CD4-positive, alpha-beta T cell treated with Interleukin-4 for 1 hour (primary cell): ENCODE results near the gene NOTCH1.
A peak's percentile ranks its signal among the peaks of the same experiment; 100 is the strongest.

Experiments used
- DNase-seq, 2 donors: peaks; one replicate each; pipeline ENCODE4 v3.0.0-alpha.2; 2020 to 2022

NOTCH1 gene

DNA sequence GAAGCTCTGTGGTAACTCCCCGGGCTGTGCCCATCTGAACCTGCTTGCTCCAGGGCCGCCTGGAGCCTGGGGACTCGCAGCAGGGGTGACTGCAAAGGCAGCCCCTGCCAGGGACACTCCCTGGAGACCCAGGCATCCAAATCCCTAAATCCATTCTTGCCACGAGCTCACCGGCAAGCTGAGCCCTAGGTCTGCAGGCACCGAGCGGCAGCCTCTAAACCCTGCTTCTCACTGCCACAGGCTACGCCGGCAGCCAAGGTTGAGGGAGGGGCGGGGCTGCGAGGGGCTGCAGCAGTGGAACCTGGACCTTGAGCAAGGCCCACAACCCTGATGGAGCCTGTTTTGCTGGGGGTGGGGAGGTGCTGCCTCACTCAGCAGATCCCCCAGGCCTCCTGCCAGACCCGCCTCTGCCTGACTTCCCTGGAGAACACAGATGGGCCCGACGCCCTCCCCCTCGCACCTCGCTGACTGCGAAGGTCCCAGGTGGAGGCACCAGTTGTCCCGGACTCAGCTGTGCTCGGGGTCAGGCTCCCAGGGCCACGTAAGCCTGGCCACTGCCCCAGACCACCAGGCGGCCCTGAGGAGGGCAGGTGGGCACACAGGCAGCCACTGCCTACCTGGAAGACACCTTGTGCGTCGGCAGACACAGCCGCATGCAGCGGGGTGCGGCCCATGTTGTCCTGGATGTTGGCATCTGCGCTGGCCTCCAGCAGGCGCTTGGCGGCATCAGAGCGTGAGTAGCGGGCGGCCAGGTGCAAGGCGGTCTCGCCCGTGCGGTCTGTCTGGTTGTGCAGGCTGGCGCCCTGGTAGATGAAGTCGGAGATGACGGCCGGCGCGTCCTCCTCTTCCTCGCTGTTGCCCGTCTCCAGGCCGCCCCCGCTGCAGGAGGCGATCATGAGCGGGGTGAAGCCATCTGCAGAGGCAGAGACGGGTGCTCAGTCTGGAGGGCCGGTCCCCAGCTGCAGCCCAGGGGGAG lies 45.6 kb downstream of the NOTCH1 start:
- no peak for DNase-seq

DNA sequence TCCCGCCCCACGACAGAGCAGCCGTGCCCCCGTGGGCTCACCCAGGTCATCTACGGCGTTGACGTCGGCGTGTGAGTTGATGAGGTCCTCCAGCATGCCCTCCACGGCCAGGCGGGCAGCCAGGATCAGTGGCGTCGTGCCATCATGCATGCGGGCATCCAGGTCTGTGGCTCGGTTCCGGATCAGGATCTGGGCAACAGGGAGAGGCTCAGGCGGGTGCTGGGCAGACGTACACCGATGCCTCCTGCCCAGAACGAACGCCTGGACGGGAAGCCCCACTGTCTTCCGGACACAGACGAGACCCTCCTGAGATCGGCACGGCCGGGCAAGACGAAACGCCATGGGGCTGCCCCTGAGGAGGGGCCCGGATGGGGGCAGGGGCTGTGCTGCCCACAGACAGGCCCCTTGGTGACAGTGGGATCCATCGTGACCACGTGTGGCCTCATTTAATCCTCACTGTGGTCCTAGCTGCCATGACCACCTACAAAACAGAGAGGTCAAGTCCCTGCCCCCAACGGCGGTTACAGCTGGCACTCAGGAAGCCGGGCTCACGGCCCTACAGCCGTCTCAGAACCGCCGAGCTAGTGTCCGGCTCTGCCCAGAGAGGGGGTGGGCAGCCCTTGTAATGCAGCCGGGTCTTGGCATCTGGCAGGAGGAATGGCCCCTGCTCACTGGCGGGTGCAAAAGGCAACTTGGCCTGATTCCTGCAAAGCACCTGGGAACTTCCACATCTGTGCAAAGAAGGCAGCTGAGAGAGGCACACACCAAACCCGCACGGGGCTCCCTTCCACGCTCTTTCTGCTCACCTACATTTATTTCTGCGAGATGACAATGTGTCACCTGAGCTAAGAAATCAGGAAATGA lies 46.5 kb downstream of the NOTCH1 start:
- no peak for DNase-seq

DNA sequence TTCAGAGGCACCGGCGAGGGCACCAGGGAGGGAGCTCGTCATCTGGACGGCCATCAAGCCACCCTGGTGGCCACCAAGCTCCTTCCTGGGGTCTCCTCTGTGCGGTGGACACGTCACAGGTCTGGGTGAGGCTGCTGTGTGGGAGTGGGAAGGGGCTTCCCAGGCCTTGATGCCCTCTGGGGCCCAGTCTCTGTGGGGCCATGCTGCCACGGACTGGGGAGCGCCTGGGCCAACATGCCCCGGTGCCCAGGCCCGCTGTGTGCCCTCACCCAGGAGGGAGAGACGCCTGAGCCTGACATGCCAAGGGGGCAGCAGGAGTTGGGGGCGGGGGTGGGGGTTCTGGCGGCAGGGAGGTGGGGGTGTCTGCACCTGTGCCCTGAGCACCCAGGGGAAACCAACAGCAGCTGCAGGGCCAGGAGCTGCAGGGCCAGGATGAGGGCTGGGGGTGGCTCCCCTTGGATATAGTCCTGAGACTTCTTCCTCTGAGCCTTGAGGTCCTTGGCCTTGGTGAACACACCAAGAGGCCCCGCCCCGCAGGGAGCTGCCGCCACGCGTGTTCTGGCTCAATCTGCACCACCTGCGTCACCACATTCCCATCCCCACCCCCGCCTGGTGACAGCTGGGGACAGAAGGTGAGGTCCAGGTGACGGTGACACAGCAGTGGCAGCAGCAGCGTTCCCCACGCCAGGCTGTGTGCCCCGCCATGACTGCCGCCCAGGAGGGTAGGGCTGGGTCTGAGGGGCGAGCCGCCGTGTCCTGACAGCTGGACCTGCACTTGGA lies 47.7 kb downstream of the NOTCH1 start:
- DNase-seq, result no peak

DNA sequence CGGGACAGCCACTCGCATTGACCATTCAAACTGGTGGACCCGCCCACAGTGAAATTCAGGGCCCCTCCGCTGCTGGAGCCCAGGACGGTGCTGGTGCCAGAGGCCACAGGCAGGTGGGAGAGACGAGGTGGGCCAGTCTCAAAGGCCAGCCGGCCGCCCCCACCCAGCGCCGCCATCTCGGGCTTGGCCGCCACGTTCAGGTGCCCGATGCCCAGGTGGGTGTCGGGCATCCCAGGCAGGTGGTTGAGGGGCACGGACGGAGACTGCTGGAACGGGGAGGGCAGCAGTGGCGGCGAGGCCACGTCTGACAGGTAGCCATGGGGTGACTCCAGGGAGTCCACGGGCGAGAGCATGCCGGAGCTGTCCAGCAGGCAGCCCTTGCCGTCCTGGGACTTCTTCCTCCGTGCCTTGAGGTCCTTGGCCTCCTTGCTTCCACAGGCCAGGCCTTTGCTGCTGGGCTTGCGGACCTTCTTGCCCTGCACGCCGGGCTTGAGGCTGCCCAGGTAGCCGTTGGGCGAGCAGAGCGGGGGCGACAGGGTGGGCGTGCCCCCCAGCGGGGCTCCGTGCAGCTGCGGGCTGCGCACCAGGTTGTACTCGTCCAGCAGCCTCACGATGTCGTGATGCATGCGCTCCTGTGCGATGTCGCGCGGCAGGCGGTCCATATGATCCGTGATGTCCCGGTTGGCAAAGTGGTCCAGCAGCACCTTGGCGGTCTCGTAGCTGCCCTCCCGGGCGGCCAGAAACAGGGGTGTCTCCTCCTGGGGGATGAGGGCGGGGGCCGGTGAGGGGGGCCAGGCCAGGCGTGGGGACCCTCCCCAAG lies 48.8 kb downstream of the NOTCH1 start:
- DNase-seq, result no peak

DNA sequence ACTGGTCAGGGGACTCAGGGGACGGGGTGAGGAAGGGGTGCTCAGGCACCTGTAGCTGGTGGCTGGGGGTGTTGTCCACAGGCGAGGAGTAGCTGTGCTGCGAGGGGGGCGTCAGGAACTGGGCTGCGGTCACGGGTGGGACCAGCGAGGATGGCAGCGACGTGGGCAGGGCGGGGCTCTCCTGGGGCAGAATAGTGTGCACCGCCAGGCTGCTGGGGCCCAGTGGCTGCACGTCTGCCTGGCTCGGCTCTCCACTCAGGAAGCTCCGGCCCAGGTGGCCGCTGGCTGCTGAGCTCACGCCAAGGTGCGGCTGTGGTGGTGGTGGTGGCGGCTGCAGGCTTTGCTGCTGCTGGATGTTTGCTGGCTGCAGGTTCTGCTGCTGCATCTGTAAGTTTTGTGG lies 49.7 kb downstream of the NOTCH1 start:
- DNase-seq, result no peak

DNA sequence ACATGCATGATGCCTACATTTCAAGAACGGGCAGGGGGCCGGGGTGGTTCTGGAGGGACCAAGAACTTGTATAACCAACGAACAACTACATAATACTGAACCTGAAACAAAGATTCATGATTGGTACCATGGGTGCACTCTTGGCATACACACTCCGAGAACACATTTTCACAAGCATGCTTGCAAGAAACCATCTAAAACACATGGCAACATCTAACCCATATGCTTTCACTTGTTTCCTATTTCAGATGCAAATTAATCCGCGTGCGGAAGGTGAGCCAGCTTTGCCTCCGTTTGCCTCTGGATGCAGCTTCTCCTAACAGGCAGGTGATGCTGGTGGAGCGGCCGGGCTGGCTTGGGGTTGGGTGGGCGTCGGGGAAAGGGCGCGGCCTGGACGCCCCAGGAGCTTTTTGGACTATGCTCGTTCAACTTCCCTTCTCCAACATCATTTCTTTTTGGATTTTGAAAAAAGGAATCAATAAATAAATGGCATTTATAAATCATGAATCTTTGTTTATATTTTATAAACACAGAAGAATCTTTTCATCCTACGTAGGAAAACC lies 50.5 kb downstream of the NOTCH1 start:
- DNase-seq, result no peak

DNA sequence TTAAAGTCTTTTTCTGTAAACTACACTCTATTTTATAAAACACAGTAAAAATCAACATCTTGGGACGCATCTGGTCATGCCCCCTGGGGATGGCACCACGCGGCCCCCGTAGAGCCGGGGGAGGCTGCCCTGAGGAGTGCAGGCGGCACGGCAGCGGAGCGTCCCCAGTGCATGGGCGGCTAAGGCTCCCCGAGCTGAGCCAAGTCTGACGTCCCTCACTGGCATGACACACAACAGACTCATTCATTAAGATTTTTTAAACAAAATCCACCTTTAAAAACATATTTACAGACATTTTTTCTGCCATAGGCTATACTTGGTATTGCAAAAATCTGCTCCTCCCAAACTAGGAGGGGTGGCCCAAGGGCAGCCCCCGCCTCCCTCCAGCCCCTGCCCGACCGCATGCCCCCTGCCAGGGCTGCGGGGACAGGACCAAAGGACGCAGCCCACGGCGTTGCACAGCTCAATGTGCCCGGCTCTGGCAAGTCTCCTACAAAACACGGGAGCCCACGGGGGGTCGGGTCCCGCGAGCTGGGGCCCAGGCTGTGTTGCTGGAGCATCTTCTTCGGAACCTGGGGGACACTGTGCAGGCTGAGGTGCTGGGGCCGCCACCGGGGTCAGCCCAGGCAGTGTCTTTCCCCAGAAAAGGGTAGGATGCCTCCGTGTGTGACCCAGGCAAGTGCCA lies 51.2 kb downstream of the NOTCH1 start:
- DNase-seq, result no peak

DNA sequence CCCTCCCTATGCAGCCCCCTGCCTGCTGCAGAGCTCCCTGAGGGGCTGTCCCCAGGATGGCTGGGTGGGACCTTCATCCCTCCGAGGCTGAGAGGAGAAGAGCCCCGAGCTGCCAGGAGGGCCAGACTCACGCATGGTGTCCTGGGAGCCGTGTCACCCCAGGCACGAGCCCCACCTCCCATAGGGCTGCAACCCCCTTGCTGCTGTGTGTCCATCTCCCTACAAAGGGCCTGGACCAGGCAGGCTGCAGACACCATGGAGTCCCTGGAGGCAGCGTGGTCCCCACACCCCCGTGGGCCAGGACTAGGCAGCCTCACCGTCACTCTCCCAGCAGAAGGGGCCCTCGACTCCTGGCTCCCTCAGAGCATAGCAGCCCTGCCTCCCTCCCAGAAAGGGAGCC lies 51.8 kb downstream of the NOTCH1 start:
- no peak for DNase-seq

DNA sequence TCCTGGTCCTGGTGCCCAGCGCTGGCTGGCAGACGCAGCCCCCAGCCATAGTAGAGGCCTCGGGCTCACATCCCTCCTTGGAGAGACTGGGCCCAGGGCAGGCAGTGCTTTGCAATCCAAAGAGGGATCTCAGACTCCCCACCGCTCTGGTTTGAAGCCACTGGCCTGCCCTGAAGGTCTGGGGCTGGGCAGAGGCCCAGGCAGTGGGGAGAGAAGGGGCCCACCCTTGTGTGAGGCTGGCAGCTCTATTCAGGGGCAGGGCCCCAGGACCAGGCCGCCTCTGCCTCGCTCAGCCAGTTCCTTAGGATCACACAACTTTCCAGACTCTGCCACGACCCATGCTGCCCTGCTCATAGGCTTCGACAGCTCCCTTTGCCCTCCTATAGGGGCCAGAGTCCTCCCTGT lies 52.3 kb downstream of the NOTCH1 start:
- DNase-seq, result no peak

DNA sequence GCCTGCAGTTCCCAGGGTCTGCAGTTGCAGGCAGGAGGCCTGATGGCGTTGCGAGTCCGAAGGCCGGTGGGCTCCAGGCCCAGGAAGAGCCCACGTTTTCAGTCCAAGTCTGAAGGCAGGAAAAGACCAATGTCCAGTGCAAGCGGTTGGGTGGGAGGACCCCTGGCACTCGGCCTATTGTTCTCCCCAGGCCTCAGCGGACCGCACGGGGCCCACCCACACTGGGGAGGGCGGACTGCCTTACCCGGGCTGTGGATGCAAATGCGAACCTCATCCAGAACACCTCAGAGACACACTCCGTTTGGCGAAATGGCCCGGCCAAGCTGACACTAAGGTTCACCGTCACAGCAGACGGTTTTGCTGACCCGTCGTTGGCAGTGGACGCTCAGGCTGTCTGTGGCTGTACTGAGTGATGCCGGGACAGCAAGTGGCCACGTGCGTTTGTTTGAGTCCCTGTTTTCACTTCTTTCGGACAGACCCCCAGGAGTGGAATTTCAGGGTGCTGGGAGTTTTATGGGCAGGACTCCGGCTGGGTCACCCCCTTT lies 52.8 kb downstream of the NOTCH1 start:
- DNase-seq, result no peak

DNA sequence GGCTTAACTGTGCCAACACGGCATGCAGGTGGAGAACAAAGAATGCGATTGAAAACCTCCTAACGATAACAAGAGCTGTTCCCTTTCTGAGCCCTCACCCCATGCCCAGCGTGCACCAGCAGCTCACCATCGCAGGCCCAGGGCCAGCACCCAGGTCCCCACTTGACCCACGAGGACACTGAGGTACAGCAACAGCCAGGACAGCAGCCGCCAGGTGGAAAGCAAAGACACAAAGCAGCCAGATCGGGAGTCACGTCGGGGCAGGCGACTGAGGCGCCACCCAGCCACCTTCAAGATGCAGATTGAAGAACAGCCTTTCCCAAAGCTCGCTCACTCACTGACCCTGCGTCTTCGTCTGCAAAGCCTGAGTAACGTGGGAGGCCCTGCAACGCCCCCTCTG lies 56.1 kb downstream of the NOTCH1 start:
- DNase-seq, result no peak

DNA sequence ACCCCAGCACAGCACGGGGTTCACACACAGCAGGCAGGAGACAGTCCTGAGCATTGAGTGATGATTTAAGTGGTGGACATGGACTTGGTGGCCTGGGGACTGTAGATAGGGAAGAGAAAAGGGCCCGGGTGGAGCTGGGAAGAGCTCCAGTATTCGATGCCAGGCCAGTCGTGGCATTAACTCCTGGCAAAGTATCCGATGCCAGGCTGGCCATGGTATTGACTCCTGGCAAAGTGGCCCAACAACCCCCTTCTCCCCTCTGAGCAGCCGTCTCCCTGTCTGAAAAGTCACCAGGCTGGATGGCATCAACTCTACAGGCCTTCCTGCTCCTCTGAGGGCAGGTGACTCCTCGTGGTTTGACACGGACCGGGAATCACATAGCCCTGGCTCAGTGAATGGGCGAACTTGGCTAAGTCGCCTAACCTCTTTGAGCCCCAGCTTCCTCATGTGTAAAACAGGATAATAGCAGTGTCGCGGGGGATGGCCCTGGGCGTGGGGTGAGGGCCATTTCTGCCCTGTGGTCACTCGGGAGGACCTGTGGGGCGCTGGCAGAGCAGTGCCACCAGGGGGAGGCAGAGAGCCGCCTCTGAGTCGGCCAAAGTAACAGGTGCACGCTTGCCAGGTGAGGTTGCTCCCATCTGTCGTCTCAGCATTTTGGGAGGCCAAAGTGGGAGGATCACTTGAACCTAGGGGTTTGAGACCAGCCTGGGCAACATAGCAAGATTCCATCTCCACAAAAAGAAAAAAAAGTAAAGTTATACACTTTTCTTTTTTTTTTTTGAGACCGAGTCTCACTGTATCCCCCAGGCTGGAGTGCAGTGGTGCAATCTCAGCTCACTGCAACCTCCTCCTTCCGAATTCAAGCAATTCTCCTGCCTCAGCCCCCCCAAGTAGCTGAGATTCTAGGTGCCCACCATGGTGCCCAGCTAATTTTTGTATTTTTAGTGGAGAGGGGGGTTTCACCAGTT lies 57.3 kb downstream of the NOTCH1 start:
- peak; percentile 73 to 76 for DNase-seq

DNA sequence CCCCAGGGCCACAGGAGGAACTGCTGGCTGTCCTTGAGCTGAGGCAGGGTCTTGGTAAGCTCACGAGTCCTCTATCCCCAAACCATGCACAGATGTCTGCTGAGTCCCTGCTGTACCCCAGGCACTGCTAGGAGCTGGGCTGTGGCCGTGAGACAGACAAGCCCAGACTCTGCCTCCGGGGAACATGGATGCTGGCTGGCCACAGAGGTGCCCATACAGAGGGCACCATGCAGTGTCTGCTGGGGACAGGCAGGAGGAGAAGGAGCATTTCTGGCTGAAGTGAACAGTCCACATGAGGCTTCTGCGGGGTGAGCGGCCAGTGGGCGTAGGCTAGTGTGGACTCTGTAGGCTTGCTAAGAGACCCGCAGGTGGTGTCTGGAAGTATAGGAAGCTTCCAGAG lies 58.2 kb downstream of the NOTCH1 start:
- DNase-seq, result no peak

DNA sequence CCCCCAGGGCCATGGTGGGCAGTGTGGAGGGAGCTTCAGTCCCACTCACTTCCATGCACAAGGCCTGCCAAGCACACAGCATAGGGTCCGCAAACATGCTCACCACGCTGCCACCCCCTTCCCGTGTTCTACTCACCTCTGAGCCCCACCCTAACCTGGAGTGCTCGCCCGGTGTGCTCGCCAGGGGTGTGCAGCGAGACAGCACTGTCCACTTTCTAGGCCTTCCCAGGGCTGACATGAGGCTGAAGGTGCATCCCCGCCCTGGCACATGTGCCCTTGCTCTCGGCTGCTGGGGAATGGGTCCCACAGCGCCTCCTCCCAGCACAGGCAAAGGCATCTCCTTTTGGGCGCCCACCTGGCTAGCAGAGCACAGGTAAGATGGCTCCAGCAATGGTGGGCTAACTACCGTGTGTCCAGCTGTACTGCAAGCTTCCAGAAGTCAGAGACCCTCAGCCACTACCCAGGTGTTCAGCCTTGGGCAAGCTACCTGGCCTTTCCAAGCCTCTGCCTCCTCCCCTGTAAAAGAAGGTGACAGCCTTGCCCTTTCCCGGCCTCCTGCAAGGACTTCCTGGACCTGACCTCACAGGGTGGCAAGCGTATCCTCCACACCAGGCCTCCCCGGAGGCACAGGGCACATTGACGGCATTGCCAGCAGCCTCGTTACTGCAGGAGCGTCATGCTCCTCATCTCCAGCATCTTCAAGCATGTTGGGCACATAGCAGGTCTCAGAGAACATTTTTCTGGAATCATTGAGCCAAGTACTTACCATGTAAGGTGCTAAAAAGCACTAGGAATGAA lies 58.8 kb downstream of the NOTCH1 start:
- DNase-seq, result no peak

DNA sequence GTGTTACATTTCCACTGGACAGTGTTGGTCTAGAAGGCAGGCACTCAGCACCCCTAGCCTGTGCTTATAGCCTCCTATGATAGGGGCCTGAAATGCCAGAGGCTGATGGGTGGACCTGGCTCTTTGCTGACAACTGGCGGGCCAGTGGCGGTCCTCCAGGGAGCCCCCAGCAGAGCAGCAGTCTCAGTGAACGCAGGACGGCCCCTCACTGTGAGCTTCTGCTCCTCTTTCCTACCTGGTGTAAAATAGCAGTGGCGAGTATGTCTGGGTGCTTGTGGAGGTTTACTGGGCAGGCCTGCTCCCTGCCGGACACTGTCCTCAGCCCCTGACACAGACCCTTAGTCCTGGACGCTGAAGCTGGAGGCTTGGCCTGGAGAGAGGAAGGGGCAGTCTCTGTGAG lies 59.7 kb downstream of the NOTCH1 start:
- DNase-seq, result no peak

DNA sequence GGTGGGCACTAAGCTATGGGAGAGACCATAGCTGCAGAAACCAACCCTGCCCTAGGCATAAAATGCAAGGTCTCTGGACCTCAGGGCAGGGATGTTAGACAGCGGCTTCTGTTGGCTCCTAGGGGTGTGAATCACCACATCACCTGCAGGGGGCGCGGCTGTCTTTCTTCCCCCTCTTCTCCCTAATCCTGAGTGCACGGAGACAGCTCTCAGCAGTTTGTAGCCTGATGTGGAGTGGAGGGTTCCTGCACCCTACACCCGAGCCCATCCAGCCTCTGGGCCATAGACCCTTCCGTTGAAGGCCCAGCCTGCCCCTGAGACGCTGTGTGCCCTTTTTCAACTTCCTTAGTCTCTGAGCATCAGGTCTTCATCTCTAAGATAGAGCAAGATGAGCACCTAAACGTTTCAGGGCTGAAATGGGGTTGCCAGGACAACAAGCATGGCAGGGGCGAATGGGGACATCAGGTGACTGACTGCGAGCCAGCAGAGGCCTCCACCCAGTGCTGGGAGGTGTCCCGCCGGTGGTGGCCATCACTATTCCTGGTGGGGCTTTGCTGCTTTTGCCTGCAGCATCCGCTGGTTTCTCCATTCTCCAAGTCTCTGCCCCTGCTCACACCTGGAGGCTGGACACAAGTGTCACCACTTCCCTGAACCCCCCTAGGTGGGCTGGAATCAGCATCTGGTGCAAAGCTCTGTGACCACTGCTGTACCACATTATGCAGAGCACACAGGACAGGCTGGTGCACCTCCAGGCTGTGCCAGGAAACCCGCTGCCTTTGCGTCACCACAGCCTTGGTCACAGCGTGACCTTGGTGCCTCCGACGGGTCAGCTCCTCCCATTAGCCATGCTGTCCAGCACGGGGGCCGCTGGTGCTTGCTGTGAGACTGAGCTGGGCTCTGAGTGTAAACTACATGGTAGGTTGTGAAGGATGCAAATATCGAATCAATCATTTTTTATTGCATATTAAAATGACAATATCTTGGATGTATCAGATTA lies 60.5 kb downstream of the NOTCH1 start:
- DNase-seq, result peak; percentile 82 to 83
